Gastrocnemius medialis (tissue), 4 donors: ENCODE data around the gene LGALS3BP. TPM values are rescaled to one million over a fixed set of nuclear protein-coding genes. Genes with fewer than 3 reads are reported as not detected.

ENCODE experiments used
- ATAC-seq, 2 donors: fragments of 150-250 bp; one replicate each; pipeline ENCODE4 v1.9.1; 2016
- DNase-seq, 2 donors: peaks; one replicate each; pipeline ENCODE4 v3.0.0-alpha.2; 2019
- H3K27ac ChIP-seq, 4 donors: fragments of 200-600 bp; sonication (generic); 1 replicate in 1 of 4; 2 replicates in 3 of 4; pipeline ENCODE4 v1.5.1; 2016 to 2018; ENCODE audit warnings: mild to moderate bottlenecking in 2 of 4, moderate library complexity in 1 of 4
- H3K27me3 ChIP-seq, 3 donors: fragments of 200-600 bp; sonication (generic) in 2 of 3; 1 replicate in 1 of 3; 2 replicates in 2 of 3; pipeline versions ENCODE4 v1.5.1 to v1.6.0; 2016 to 2019; ENCODE audit warnings: mild to moderate bottlenecking in 1 of 3, moderate library complexity in 1 of 3
- H3K36me3 ChIP-seq, 2 donors: fragments of 200-600 bp; sonication (generic) in 1 of 2; one replicate each; pipeline ENCODE4 v1.5.1; 2017 to 2018
- H3K4me1 ChIP-seq, 2 donors: fragments of 200-600 bp; sonication (generic) in 1 of 2; one replicate each; pipeline ENCODE4 v1.5.1; 2016 to 2017; ENCODE audit warnings: mild to moderate bottlenecking in 2 of 2
- H3K4me3 ChIP-seq, 4 donors: fragments of 200-600 bp; sonication (generic) in 3 of 4; 1 replicate in 1 of 4; 2 replicates in 3 of 4; pipeline ENCODE4 v1.5.1; 2016 to 2019; ENCODE audit warnings: mild to moderate bottlenecking in 2 of 4
- H3K9me3 ChIP-seq, 3 donors: fragments of 200-600 bp; sonication (generic) in 2 of 3; 1 replicate in 1 of 3; 2 replicates in 2 of 3; pipeline ENCODE4 v1.5.1; 2016 to 2019
- POLR2A ChIP-seq, 2 donors: fragments of 450-650 bp; IDR thresholded peaks; one replicate each; pipeline ENCODE4 v1.6.1; 2017; ENCODE audit warnings: antibody characterized with exemption in 2 of 2, mild to moderate bottlenecking in 2 of 2, moderate library complexity in 2 of 2
- in situ Hi-C, 4 donors: fragments of 200-750 bp; cut with MboI; loops; one replicate each; pipeline versions ENCODE4 v1.15.0 to v1.8.0; 2017; ENCODE audit warnings: low sequenced_read_pairs in 4 of 4
- intact Hi-C: fragments of 100-400 bp; cut with DNase I; formaldehyde crosslinking; loops from one replicate; pipeline ENCODE4 v1.15.1; 2023; ENCODE audit warnings: low total_unique reads
- total RNA-seq, 4 donors: library from RNA; depleted of rRNA; stranded (reverse); fragments of >200 nt; gene quantifications; one replicate each; pipeline versions ENCODE4 v1.1.0 to v1.2.3, GENCODE V29; 2016
- TF ChIP-seq, protein P1 (sequence below), 5 experiments: fragments of 450-650 bp in 3 of 5; fragments of 200-600 bp in 2 of 5; sonication (generic) in 2 of 5; IDR thresholded peaks in 4 of 5; conservative IDR thresholded peaks in 1 of 5; 1 replicate in 4 of 5; 2 replicates in 1 of 5; pipeline ENCODE4 v1.5.1; 2016 to 2019; ENCODE audit warnings: antibody characterized with exemption in 5 of 5, mild to moderate bottlenecking in 3 of 5, moderate library complexity in 3 of 5

The LGALS3BP gene
- total RNA-seq, 4 donors from 2014 or later = 15.0 to 45.9 (median 23.0) TPM

DNA sequence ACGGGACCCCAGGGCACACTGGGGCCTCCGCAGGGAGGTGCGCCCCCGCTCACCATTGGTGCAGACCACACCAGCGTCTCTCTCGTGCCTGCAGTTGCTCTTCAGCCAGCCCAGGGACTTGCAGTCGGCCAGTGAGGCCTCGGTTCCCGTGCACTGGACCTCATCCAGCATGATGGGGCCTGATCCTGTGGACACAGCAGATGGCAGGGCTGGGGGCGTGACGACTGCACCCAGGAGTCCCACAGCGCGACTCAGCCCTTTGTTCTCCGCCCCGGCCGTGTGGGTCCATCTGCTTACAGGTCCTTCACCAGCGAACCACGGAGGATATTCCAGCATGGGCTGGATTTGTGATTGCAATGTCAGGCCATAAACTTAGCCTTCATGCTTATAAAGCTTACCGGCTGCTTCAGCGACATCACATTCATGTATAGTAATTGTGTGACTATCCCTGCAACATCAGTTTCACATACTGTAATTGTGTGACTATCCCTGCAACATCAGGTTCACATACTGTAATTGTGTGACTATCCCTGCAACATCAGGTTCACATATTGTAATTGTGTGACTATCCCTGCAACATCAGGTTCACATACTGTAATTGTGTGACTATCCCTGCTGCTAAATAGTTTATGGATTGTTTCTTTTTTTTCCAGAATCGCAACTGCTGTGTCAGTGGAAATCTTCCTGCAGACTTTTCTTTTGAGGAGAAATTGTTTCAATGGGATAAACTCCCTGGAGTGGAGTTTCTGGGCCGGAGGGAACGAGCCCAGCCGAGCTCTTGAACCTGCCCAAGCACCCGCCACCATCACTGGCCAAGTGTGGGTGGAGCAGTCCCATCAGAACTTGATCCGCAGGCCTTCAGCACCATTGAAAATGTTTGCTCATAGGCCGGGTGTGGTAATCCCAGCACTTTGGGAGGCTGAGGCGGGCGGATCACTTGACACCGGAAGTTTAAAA lies 4.8 kb downstream of the LGALS3BP start:
- Histone ChIP-seq H3K4me1 (peaks cover 26 to 32% of the 10 kb centered on the region in 2 donors), H3K4me3 (peak overlapping the region in 1 of 4 donors; percentile 13), H3K36me3 (no peaks in the 10 kb centered on the region), H3K27ac (peak overlapping the region; percentile 27 to 71 (median 48)), H3K27me3 (no peaks in the 10 kb centered on the region), H3K9me3 (no peaks in the 10 kb centered on the region)
- peak; percentile 55 to 84 for DNase-seq
- TF ChIP-seq POLR2A (IDR thresholded peaks at IDR 0.05) = no peak
- TF ChIP-seq, protein P1, sequence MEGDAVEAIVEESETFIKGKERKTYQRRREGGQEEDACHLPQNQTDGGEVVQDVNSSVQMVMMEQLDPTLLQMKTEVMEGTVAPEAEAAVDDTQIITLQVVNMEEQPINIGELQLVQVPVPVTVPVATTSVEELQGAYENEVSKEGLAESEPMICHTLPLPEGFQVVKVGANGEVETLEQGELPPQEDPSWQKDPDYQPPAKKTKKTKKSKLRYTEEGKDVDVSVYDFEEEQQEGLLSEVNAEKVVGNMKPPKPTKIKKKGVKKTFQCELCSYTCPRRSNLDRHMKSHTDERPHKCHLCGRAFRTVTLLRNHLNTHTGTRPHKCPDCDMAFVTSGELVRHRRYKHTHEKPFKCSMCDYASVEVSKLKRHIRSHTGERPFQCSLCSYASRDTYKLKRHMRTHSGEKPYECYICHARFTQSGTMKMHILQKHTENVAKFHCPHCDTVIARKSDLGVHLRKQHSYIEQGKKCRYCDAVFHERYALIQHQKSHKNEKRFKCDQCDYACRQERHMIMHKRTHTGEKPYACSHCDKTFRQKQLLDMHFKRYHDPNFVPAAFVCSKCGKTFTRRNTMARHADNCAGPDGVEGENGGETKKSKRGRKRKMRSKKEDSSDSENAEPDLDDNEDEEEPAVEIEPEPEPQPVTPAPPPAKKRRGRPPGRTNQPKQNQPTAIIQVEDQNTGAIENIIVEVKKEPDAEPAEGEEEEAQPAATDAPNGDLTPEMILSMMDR (IDR thresholded peaks at IDR 0.05 in 4 of 5, conservative IDR thresholded peaks at IDR 0.05 in 1 of 5) = no peak
- in situ Hi-C loops = no loop called here
- ATAC-seq = peak; percentile 76 to 82
- intact Hi-C loops = loop anchor here (5.0 to 10.0 kb wide), 2 partner anchors 43 to 480 kb away; no protein-coding TSS in a partner anchor

DNA sequence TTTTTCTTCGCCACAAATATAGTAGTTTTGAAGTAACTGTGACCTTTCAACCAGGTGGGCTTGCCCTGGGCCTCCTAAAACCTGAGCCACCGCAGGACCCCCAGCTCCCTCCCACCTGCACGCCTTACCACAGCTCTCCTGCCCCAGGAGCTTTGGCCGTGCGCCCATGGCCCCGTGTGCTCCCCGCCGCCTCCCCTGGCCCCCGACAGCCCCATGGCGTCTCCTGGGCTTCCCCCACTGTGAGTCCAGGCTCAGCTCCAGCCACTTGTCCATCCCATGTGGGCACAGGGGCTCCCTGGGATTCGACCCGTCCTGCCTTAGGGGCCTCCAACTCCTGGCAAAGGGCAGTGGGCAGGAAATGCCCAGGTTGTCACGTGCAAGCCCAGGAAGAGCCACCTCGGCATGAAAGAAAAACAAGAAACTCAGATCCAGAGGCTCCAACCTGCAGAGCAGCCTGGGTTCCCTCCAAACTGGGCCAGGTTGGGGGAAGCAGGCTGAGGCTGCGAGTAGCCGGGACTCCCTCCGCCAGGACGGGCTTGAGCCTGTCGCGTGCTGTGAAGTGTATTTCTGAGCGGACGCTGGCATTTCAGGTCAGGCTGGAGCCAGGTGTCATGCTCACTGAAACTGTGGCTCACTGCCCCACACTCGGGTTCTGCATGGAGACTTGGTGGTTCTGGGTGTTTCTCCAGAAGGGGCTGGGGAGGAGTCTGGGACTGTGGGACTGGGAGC lies 5.8 kb downstream of the LGALS3BP start:
- no peaks in the 10 kb centered on the region for H3K36me3 ChIP-seq
- no peak for DNase-seq
- intact Hi-C loops (loop anchor here (10.0 kb wide), 1 partner anchor 479 kb away; no protein-coding TSS in a partner anchor), in situ Hi-C loops (no loop called here)
- H3K27me3 ChIP-seq = no peaks in the 10 kb centered on the region
- peaks cover 20 to 28% of the 10 kb centered on the region in 2 donors for H3K4me1 ChIP-seq
- no peak overlapping the region for H3K27ac ChIP-seq
- no peaks in the 10 kb centered on the region for H3K9me3 ChIP-seq
- no peak for ATAC-seq
- H3K4me3 ChIP-seq = no peak overlapping the region
- no peak for TF ChIP-seq POLR2A (IDR thresholded peaks at IDR 0.05)
- TF ChIP-seq, protein P1 (IDR thresholded peaks at IDR 0.05 in 4 of 5, conservative IDR thresholded peaks at IDR 0.05 in 1 of 5) = no peak

DNA sequence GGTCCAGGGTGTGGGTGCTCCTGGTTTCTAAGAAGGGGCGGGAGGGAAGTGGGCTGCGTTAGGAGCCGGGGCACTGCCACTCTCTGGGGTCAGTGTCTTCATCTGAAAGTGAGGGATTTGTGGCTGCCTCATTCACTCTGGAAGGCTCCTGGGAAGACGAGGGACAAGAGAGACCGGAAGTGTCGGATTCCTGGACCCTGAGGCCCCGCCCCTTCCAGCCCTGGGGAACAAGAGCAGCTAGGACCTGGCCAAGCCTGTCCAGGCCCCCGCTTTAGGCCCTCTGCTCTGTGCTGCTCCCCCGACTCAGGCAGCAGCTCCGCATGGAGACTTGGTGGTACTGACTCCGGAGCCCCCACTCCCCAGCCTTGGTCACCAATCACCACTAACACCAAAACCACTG lies 6.5 kb downstream of the LGALS3BP start:
- Histone ChIP-seq H3K4me3 (no peak overlapping the region), H3K4me1 (peaks cover 17 to 23% of the 10 kb centered on the region in 2 donors), H3K27ac (peak overlapping the region in 2 of 4 donors; percentile 9 to 28), H3K9me3 (no peaks in the 10 kb centered on the region), H3K36me3 (no peaks in the 10 kb centered on the region), H3K27me3 (no peaks in the 10 kb centered on the region)
- intact Hi-C loops (loop anchor here (10.0 kb wide), 1 partner anchor 478 kb away; no protein-coding TSS in a partner anchor), in situ Hi-C loops (no loop called here)
- DNase-seq = no peak
- ATAC-seq = no peak
- no peak for TF ChIP-seq POLR2A (IDR thresholded peaks at IDR 0.05)
- TF ChIP-seq, protein P1 (IDR thresholded peaks at IDR 0.05 in 4 of 5, conservative IDR thresholded peaks at IDR 0.05 in 1 of 5) = no peak

DNA sequence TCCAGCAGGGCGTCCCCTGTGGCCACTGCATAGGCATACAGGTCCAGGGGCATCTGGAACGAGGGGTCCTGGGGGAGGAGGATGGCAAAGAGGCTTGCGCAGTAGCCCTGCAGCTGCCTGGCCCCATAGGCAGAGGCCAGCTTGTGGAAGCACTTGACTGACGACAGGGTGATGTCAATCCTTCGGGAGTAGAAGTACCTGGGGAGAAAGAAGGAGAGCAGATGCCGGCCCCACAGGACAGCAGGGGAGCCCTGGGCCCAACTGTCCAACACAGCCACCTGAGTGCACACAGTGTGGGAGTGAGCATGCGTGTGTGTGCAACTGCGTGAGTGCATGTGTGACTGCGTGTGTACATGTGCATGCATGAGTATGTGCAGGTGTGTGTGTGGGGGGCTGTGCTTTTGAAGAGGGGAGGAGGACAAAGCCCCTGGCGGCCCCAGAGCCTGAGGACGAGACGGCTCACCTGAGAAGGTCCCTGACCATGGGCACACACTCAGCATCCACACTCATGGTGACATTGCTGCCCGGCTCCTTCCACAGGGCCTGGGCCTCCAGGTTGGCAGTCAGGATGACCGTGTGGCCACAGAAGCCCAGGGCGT lies 7.1 kb downstream of the LGALS3BP start:
- Histone ChIP-seq H3K4me3 (no peak overlapping the region), H3K36me3 (no peaks in the 10 kb centered on the region), H3K9me3 (no peaks in the 10 kb centered on the region), H3K27ac (peak overlapping the region in 1 of 4 donors; percentile 28), H3K4me1 (peaks cover 11 to 19% of the 10 kb centered on the region in 2 donors), H3K27me3 (no peaks in the 10 kb centered on the region)
- intact Hi-C loops (loop anchor here (10.0 kb wide), 1 partner anchor 478 kb away; no protein-coding TSS in a partner anchor), in situ Hi-C loops (no loop called here)
- DNase-seq (no peak), ATAC-seq (no peak)
- TF ChIP-seq, protein P1 (IDR thresholded peaks at IDR 0.05 in 4 of 5, conservative IDR thresholded peaks at IDR 0.05 in 1 of 5) = no peak
- TF ChIP-seq POLR2A (IDR thresholded peaks at IDR 0.05) = no peak
